Lower leg skin (tissue), 3 donors: ENCODE measurements around the gene RSPRY1.

Experiments
- CTCF ChIP-seq, 3 donors: fragments of 450-650 bp; IDR thresholded peaks; one replicate each; pipeline ENCODE4 v1.5.1; 2016; ENCODE audit warnings: antibody characterized with exemption in 3 of 3, mild to moderate bottlenecking in 3 of 3, moderate library complexity in 2 of 3
- POLR2A ChIP-seq, 2 donors: fragments of 450-650 bp; IDR thresholded peaks; one replicate each; pipeline ENCODE4 v1.6.1; 2016 to 2017; ENCODE audit warnings: antibody characterized with exemption in 2 of 2, mild to moderate bottlenecking in 1 of 2, moderate library complexity in 1 of 2

- no peak for TF ChIP-seq CTCF (IDR thresholded peaks at IDR 0.05)
- no peak for TF ChIP-seq POLR2A (IDR thresholded peaks at IDR 0.05)
Observed at GRCh38 chr16:57167953-57168352, 18.2 kb upstream of the RSPRY1 start.
